AG10803 (cell line): ENCODE measurements around the gene TFF1.

Experiments used
- DNase-seq: peaks from one replicate; pipeline ENCODE4 v3.0.0; 2010; ENCODE audit warnings: low read depth
- H3K4me3 ChIP-seq: 2 replicates; pipeline ENCODE4 v1.5.1; 2011; ENCODE audit warnings: mild to moderate bottlenecking, low read length, control low read depth
- CTCF ChIP-seq: conservative IDR thresholded peaks from 2 replicates; pipeline ENCODE4 v1.5.1; 2011; ENCODE audit warnings: mild to moderate bottlenecking, low read length, control low read depth, inconsistent platforms

TFF1 gene

GRCh38 chr21:42370894-42371654, 4.7 kb upstream of the TFF1 start:
- H3K4me3 ChIP-seq, result no peak overlapping the region
- no peak for TF ChIP-seq CTCF
- DNase-seq, result no peak

GRCh38 chr21:42369821-42370220, 3.5 kb upstream of the TFF1 start:
- DNase-seq, result no peak
- TF ChIP-seq CTCF, result no peak
- no peak overlapping the region for H3K4me3 ChIP-seq

- H3K4me3 ChIP-seq, result no peak overlapping the region
- DNase-seq, result no peak
- TF ChIP-seq CTCF, result no peak
These were observed 1.2 kb upstream of the TFF1 start for GRCh38 chr21:42367367-42368165.

GRCh38 chr21:42365770-42366169, 565 bp downstream of the TFF1 start:
- no peak for DNase-seq
- H3K4me3 ChIP-seq, result no peak overlapping the region
- TF ChIP-seq CTCF, result no peak

GRCh38 chr21:42364304-42364865, 1.9 kb downstream of the TFF1 start:
- no peak overlapping the region for H3K4me3 ChIP-seq
- DNase-seq, result no peak
- no peak for TF ChIP-seq CTCF

- TF ChIP-seq CTCF, result no peak
- H3K4me3 ChIP-seq, result no peak overlapping the region
- no peak for DNase-seq
These were observed 3.0 kb downstream of the TFF1 start for GRCh38 chr21:42363312-42363711.
